CD4-positive, alpha-beta T cell (primary cell): ENCODE measurements around the gene PRKCA. TPM values are rescaled to one million over a fixed set of nuclear protein-coding genes. Genes with fewer than 3 reads are reported as not detected.

Experiments
- ATAC-seq: fragments of 200-7000 bp; cut with Tn5 transposase; one replicate; pipeline ENCODE4 v1.10.0; 2022; ENCODE audit warnings: mild to moderate bottlenecking; ENCODE audit not compliant: poor library complexity
- CTCF ChIA-PET: fragments of 350-600 bp; sonication (Branson Sonifier 250); formaldehyde crosslinking; loops from one replicate; lab custom pipeline; 2021; ENCODE audit warnings: antibody characterized with exemption, inconsistent platforms; lab: Charles Lee
- POLR2A ChIA-PET: fragments of 350-600 bp; sonication (Branson Sonifier 250); formaldehyde crosslinking; loops from one replicate; lab custom pipeline; 2021; ENCODE audit warnings: antibody characterized with exemption, inconsistent platforms; lab: Charles Lee
- DNase-seq, 14 experiments: peaks; one replicate each; pipeline ENCODE4 v3.0.0-alpha.2; 2013 to 2020; ENCODE audit warnings: mixed read lengths in 2 of 14
- H3K27ac ChIP-seq, 2 donors: one replicate each; pipeline versions ENCODE4 v1.5.1 to v1.7.0; 2013; ENCODE audit warnings: low read length in 2 of 2, low read depth in 1 of 2, mild to moderate bottlenecking in 1 of 2
- H3K27me3 ChIP-seq, 2 experiments: 1 replicate in 1 of 2; 2 replicates in 1 of 2; pipeline versions ENCODE4 v1.6.1 to v1.7.0; 2013; ENCODE audit warnings: low read length in 2 of 2, control low read depth in 1 of 2, mild to moderate bottlenecking in 1 of 2, moderate library complexity in 1 of 2; ENCODE audit not compliant: insufficient read depth in 2 of 2, control insufficient read depth in 1 of 2
- H3K36me3 ChIP-seq: one replicate; pipeline ENCODE4 v1.6.1; 2013; ENCODE audit warnings: low read length, control low read depth; ENCODE audit not compliant: insufficient read depth
- H3K4me1 ChIP-seq: one replicate; pipeline ENCODE4 v1.6.1; 2013; ENCODE audit warnings: low read length, control low read depth; ENCODE audit not compliant: insufficient read depth
- H3K4me3 ChIP-seq: one replicate; pipeline ENCODE4 v1.5.1; 2013; ENCODE audit warnings: mild to moderate bottlenecking, low read length, moderate library complexity
- H3K9me3 ChIP-seq, 2 experiments: 1 replicate in 1 of 2; 2 replicates in 1 of 2; pipeline versions ENCODE4 v1.6.1 to v1.7.0; 2013; ENCODE audit warnings: low read length in 2 of 2, mild to moderate bottlenecking in 2 of 2, control low read depth in 1 of 2, moderate library complexity in 1 of 2; ENCODE audit not compliant: control insufficient read depth in 1 of 2, insufficient read depth in 1 of 2
- H3K27ac Mint-ChIP-seq: one replicate; pipeline ENCODE4 v1.8.0; 2020; ENCODE audit warnings: mixed read lengths
- H3K27me3 Mint-ChIP-seq: one replicate; pipeline ENCODE4 v1.8.0; 2021; ENCODE audit warnings: mixed read lengths
- H3K36me3 Mint-ChIP-seq: one replicate; pipeline ENCODE4 v1.8.0; 2021; ENCODE audit warnings: low read depth, mixed read lengths
- H3K4me1 Mint-ChIP-seq: one replicate; pipeline ENCODE4 v1.8.0; 2021; ENCODE audit warnings: low read depth, mixed read lengths
- H3K4me3 Mint-ChIP-seq: one replicate; pipeline ENCODE4 v1.8.0; 2020; ENCODE audit warnings: mild to moderate bottlenecking, mixed read lengths
- H3K9me3 Mint-ChIP-seq: one replicate; pipeline ENCODE4 v1.8.0; 2020; ENCODE audit warnings: mixed read lengths
- intact Hi-C, 2 experiments: fragments of 100-400 bp; cut with DNase I in 1 of 2; cut with micrococcal nuclease in 1 of 2; formaldehyde crosslinking; loops; one replicate each; pipeline versions ENCODE4 v1.15.1 to v1.9.0; 2023 to 2025; cut with DNase I, micrococcal nuclease
- total RNA-seq, 174 experiments: library from RNA in 2 of 174; stranded (reverse) in 2 of 174; gene quantifications; one replicate each; pipeline ENCODE4 v1.2.3 and lab custom pipeline; 2021 to 2026
- TF ChIP-seq, protein P1 (sequence below): fragments of 200-600 bp; IDR thresholded peaks from one replicate; pipeline ENCODE4 v1.8.0; 2022; ENCODE audit warnings: antibody characterized with exemption, mild to moderate bottlenecking

PRKCA gene
- total RNA-seq, 2 experiments from 2014 or later = 84.8 to 88.6 TPM

DNA sequence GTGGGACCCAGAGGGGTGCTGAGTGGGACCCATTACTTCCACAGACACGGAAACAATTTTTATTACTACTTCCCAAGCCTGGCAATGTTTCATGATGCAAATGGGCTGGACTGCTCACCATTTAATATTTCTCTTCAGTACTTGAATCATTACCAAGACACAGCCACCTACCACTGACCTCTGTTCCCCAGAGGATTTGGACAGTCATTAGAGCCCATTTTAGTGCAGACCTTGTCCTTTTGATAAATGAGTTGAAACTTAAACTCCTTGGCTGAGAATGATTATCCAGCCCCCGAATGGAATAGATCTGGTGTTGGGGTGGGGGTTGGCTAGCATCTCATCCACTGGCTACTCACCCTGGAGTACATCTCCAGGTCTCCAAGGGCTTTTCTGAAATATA lies 39.6 kb upstream of the PRKCA start:
- H3K4me1 ChIP-seq = no peaks in the 10 kb centered on the region
- Mint-ChIP-seq H3K27me3 (no peaks in the 10 kb centered on the region), H3K36me3 (no peaks in the 10 kb centered on the region), H3K4me1 (no peaks in the 10 kb centered on the region), H3K4me3 (no peak overlapping the region), H3K27ac (no peak overlapping the region), H3K9me3 (peaks cover 3% of the 10 kb centered on the region)
- no peaks in the 10 kb centered on the region for H3K27me3 ChIP-seq
- H3K9me3 ChIP-seq = no peaks in the 10 kb centered on the region
- CTCF ChIA-PET = no interaction called here
- intact Hi-C loops = no loop called here
- ATAC-seq = no peak
- no peak overlapping the region for H3K4me3 ChIP-seq
- POLR2A ChIA-PET = no interaction called here
- DNase-seq = no peak
- no peaks in the 10 kb centered on the region for H3K36me3 ChIP-seq
- H3K27ac ChIP-seq = no peak overlapping the region
- TF ChIP-seq, protein P1, sequence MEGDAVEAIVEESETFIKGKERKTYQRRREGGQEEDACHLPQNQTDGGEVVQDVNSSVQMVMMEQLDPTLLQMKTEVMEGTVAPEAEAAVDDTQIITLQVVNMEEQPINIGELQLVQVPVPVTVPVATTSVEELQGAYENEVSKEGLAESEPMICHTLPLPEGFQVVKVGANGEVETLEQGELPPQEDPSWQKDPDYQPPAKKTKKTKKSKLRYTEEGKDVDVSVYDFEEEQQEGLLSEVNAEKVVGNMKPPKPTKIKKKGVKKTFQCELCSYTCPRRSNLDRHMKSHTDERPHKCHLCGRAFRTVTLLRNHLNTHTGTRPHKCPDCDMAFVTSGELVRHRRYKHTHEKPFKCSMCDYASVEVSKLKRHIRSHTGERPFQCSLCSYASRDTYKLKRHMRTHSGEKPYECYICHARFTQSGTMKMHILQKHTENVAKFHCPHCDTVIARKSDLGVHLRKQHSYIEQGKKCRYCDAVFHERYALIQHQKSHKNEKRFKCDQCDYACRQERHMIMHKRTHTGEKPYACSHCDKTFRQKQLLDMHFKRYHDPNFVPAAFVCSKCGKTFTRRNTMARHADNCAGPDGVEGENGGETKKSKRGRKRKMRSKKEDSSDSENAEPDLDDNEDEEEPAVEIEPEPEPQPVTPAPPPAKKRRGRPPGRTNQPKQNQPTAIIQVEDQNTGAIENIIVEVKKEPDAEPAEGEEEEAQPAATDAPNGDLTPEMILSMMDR = no peak

DNA sequence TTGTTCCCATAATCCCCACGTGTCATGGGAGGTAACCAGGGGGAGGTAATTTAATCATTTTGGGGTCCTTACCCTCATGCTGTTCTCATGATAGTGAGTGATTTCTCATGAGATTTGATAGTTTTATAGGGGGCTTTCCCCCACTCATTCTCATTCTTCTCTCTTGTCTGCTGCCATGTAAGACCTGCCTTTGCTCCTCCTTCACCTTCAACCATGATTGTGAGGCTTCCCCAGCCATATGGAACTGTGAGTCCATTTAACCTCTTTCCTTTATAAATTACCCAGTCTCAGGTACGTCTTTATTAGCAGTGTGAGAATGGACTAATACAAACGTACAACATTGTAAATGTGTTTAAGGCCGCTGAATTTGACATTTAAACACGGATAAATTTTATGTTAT lies 37.7 kb upstream of the PRKCA start:
- ChIA-PET POLR2A (interaction anchor here (0.8 kb wide), 1 partner anchor 9 kb away, joined by 3 read pairs; no protein-coding TSS in a partner anchor), CTCF (no interaction called here)
- no peaks in the 10 kb centered on the region for H3K36me3 Mint-ChIP-seq
- Histone ChIP-seq H3K27me3 (no peaks in the 10 kb centered on the region), H3K27ac (no peak overlapping the region), H3K9me3 (no peaks in the 10 kb centered on the region), H3K4me1 (no peaks in the 10 kb centered on the region), H3K36me3 (no peaks in the 10 kb centered on the region), H3K4me3 (no peak overlapping the region)
- H3K27ac Mint-ChIP-seq = no peak overlapping the region
- H3K4me3 Mint-ChIP-seq = no peak overlapping the region
- DNase-seq = no peak
- peaks cover 3% of the 10 kb centered on the region for H3K9me3 Mint-ChIP-seq
- intact Hi-C loops = no loop called here
- no peaks in the 10 kb centered on the region for H3K27me3 Mint-ChIP-seq
- H3K4me1 Mint-ChIP-seq = no peaks in the 10 kb centered on the region
- TF ChIP-seq, protein P1 = no peak
- no peak for ATAC-seq

DNA sequence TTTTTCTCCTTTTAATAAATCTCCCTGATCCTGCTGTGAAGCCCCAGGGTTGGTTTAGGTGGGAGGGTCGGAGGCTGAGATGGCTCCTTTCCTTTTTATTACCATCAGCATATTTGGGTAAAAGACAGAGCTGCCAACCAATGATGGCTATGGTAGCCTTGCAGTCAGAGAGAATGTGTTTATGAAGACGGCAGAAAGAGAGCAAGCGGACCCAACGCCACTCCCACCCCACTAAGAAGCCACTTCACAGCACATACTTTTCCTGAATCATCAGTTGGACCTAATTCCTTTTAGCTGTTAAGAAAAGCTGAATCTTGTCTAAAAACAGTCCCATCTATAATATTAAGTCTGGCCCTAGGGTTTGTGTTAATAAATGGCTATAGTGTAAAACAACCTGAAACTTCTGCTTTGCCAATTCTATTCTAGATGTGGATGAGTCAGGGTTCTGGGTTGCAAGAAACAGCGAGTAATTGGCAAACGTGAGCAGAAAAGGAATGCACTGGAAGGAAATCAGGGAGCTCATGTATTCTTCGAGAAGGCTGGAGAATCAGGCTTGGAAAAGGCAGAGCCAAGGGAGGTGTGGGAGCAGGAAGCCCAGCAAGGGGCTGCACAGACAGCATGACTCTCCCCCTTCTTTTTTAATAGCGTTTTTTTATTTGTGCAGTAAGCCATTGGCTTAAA lies 34.0 kb upstream of the PRKCA start:
- H3K4me3 ChIP-seq = no peak overlapping the region
- no peaks in the 10 kb centered on the region for H3K4me1 ChIP-seq
- Mint-ChIP-seq H3K27ac (no peak overlapping the region), H3K9me3 (peaks cover 3% of the 10 kb centered on the region), H3K4me3 (no peak overlapping the region), H3K36me3 (no peaks in the 10 kb centered on the region), H3K4me1 (no peaks in the 10 kb centered on the region), H3K27me3 (no peaks in the 10 kb centered on the region)
- ATAC-seq (no peak), DNase-seq (no peak)
- intact Hi-C loops = no loop called here
- no peaks in the 10 kb centered on the region for H3K27me3 ChIP-seq
- H3K9me3 ChIP-seq = peaks cover 0 to 4% of the 10 kb centered on the region in 2 experiments
- ChIA-PET POLR2A (no interaction called here), CTCF (no interaction called here)
- TF ChIP-seq, protein P1 = no peak
- no peaks in the 10 kb centered on the region for H3K36me3 ChIP-seq
- no peak overlapping the region for H3K27ac ChIP-seq
